Fibroblast of skin of right quadriceps (primary cell): ENCODE results near the gene GPHN.
A peak's percentile ranks its signal among the peaks of the same experiment; 100 is the strongest.
"Not testable (repeated sequence)": the region's sequence is repeated elsewhere in the genome, so short reads cannot be mapped to it uniquely, and the experiment has no call there.

Experiments used
- DNase-seq: peaks from one replicate; pipeline ENCODE4 v3.0.0-alpha.2; 2013

GPHN gene

GRCh38 chr14:66680216-66680615, 172.3 kb downstream of the GPHN start:
- DNase-seq = no peak

GRCh38 chr14:66696326-66696725, 188.4 kb downstream of the GPHN start:
- DNase-seq = no peak

- no peak for DNase-seq
Measured at GRCh38 chr14:66698503-66698902, 190.6 kb downstream of the GPHN start.

GRCh38 chr14:66701813-66702212, 193.9 kb downstream of the GPHN start:
- DNase-seq = no peak

- no peak for DNase-seq
Measured at GRCh38 chr14:66708267-66708666, 200.3 kb downstream of the GPHN start.

- peak; percentile 23 for DNase-seq
Measured at GRCh38 chr14:66709291-66709690, 201.3 kb downstream of the GPHN start.

- not testable (repeated sequence) for DNase-seq
Measured at GRCh38 chr14:66714291-66714690, 206.3 kb downstream of the GPHN start.

- not testable (repeated sequence) for DNase-seq
Measured at GRCh38 chr14:66715313-66715712, 207.4 kb downstream of the GPHN start.

GRCh38 chr14:66716227-66716626, 208.3 kb downstream of the GPHN start:
- DNase-seq = no peak

GRCh38 chr14:66717561-66718140, 209.7 kb downstream of the GPHN start:
- DNase-seq = no peak

- no peak for DNase-seq
Measured at GRCh38 chr14:66724996-66725395, 217.0 kb downstream of the GPHN start.

GRCh38 chr14:66731298-66731697, 223.4 kb downstream of the GPHN start:
- DNase-seq = not testable (repeated sequence)

GRCh38 chr14:66735853-66736252, 227.9 kb downstream of the GPHN start:
- no peak for DNase-seq

- DNase-seq = no peak
Measured at GRCh38 chr14:66739826-66740225, 231.9 kb downstream of the GPHN start.

- no peak for DNase-seq
Measured at GRCh38 chr14:66745078-66745477, 237.1 kb downstream of the GPHN start.

GRCh38 chr14:66746316-66747006, 238.5 kb downstream of the GPHN start:
- peak; percentile 32 for DNase-seq

- no peak for DNase-seq
Measured at GRCh38 chr14:66752109-66752508, 244.2 kb downstream of the GPHN start.

- no peak for DNase-seq
Measured at GRCh38 chr14:66758031-66758613, 250.2 kb downstream of the GPHN start.

- DNase-seq = no peak
Measured at GRCh38 chr14:66772146-66772545, 264.2 kb downstream of the GPHN start.

- DNase-seq = no peak
Measured at GRCh38 chr14:66782853-66783252, 274.9 kb downstream of the GPHN start.

- DNase-seq = no peak
Measured at GRCh38 chr14:66790101-66790500, 282.2 kb downstream of the GPHN start.

GRCh38 chr14:66802962-66803361, 295.0 kb downstream of the GPHN start:
- no peak for DNase-seq

- no peak for DNase-seq
Measured at GRCh38 chr14:66804141-66804540, 296.2 kb downstream of the GPHN start.

- DNase-seq = no peak
Measured at GRCh38 chr14:66813636-66814035, 305.7 kb downstream of the GPHN start.

- no peak for DNase-seq
Measured at GRCh38 chr14:66815687-66816086, 307.7 kb downstream of the GPHN start.
